Neural progenitor cell (in vitro differentiated cells): ENCODE data around the gene STARD3.

Experiments used
- EZH2 ChIP-seq: fragments of 200-600 bp; sonication (generic); IDR thresholded peaks from 2 replicates; pipeline ENCODE4 v1.6.1; 2017; ENCODE audit warnings: antibody characterized with exemption, mild to moderate bottlenecking, moderate library complexity
- EZH2phosphoT487 ChIP-seq: fragments of 200-600 bp; sonication (generic); IDR thresholded peaks from 2 replicates; pipeline ENCODE4 v1.6.1; 2017; ENCODE audit warnings: antibody characterized with exemption
- TF ChIP-seq, protein P1 (sequence below): fragments of 200-600 bp; sonication (generic); IDR thresholded peaks from 2 replicates; pipeline ENCODE4 v1.5.1; 2017; ENCODE audit warnings: antibody characterized with exemption, mild to moderate bottlenecking

- TF ChIP-seq, protein P1, sequence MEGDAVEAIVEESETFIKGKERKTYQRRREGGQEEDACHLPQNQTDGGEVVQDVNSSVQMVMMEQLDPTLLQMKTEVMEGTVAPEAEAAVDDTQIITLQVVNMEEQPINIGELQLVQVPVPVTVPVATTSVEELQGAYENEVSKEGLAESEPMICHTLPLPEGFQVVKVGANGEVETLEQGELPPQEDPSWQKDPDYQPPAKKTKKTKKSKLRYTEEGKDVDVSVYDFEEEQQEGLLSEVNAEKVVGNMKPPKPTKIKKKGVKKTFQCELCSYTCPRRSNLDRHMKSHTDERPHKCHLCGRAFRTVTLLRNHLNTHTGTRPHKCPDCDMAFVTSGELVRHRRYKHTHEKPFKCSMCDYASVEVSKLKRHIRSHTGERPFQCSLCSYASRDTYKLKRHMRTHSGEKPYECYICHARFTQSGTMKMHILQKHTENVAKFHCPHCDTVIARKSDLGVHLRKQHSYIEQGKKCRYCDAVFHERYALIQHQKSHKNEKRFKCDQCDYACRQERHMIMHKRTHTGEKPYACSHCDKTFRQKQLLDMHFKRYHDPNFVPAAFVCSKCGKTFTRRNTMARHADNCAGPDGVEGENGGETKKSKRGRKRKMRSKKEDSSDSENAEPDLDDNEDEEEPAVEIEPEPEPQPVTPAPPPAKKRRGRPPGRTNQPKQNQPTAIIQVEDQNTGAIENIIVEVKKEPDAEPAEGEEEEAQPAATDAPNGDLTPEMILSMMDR, result no peak
- TF ChIP-seq EZH2phosphoT487 (no peak), EZH2 (peak; percentile 19)
Measured at GRCh38 chr17:39625198-39625785, 11.7 kb upstream of the STARD3 start.
